Measurements from ENCODE around the gene AKR1C3. TPM values are rescaled to one million over a fixed set of nuclear protein-coding genes. Genes with fewer than 3 reads are reported as not detected.
"Not testable (repeated sequence)": the region's sequence is repeated elsewhere in the genome, so short reads cannot be mapped to it uniquely, and the experiment has no call there.

Gene AKR1C3
- total RNA-seq, 1 experiment from 2014 or later, result 24.0 TPM

DNA sequence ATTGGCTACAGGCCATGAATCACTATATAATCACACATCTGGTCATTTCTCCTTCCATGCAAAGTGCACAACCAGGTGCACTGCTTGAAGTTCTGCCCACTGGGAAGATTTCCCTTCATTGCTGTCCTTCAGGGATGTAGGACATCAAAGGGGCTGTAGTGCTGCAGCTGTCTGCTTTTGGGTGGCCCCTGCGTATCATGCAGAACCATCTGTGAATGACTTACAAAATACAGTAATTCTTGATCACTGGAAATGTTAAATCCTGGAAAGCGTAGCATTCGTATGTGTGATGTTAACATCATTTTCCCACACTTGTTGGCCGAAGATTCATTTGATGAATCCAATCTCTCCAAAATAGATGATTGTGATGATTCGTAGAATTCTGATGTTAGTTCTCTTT lies 22.4 kb downstream of the AKR1C3 start:
- intact Hi-C loops (cut with micrococcal nuclease), result no loop called here
- H3K79me2 ChIP-seq (ENCODE audit: low read length), result no peaks in the 10 kb centered on the region
- no peak for ATAC-seq
- H3K9me3 ChIP-seq (ENCODE audit: low read length), result no peaks in the 10 kb centered on the region
- TF ChIP-seq, protein P1, sequence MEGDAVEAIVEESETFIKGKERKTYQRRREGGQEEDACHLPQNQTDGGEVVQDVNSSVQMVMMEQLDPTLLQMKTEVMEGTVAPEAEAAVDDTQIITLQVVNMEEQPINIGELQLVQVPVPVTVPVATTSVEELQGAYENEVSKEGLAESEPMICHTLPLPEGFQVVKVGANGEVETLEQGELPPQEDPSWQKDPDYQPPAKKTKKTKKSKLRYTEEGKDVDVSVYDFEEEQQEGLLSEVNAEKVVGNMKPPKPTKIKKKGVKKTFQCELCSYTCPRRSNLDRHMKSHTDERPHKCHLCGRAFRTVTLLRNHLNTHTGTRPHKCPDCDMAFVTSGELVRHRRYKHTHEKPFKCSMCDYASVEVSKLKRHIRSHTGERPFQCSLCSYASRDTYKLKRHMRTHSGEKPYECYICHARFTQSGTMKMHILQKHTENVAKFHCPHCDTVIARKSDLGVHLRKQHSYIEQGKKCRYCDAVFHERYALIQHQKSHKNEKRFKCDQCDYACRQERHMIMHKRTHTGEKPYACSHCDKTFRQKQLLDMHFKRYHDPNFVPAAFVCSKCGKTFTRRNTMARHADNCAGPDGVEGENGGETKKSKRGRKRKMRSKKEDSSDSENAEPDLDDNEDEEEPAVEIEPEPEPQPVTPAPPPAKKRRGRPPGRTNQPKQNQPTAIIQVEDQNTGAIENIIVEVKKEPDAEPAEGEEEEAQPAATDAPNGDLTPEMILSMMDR (conservative IDR thresholded peaks at IDR 0.05; ENCODE audit: low read depth, low read length), result no peak
- TF ChIP-seq EZH2 (IDR thresholded peaks at IDR 0.05; ENCODE audit: low read length, unreplicated experiment), result no peak
- no peak for TF ChIP-seq EZH2phosphoT487 (IDR thresholded peaks at IDR 0.05; ENCODE audit: borderline replicate concordance, low read length)
- H3K4me3 ChIP-seq (ENCODE audit: low read length), result no peak overlapping the region
- ChIA-PET CTCF (no interaction called here), POLR2A (ENCODE audit: unreplicated experiment) (interaction anchor here (0.5 kb wide), 1 partner anchor 396 kb away, joined by 3 read pairs; no protein-coding TSS in a partner anchor)
- no peak overlapping the region for H3K9ac ChIP-seq (ENCODE audit: low read length)
- H3F3A ChIP-seq (ENCODE audit: low read length, unreplicated experiment), result no peaks in the 10 kb centered on the region
- no peaks in the 10 kb centered on the region for H3K4me1 ChIP-seq (ENCODE audit: insufficient read depth, low read length)
- no peaks in the 10 kb centered on the region for H3K27me3 ChIP-seq (ENCODE audit: low read length)
- DNase-seq, result no peak
- H4K20me1 ChIP-seq (ENCODE audit: low read length), result no peaks in the 10 kb centered on the region
- H3K36me3 ChIP-seq (ENCODE audit: low read depth, low read length), result no peaks in the 10 kb centered on the region
- no TSS peak for BruUV-seq (replicated peaks)
- H2AFZ ChIP-seq (ENCODE audit: low read length), result no peak overlapping the region
- H3K4me2 ChIP-seq (ENCODE audit: low read length), result no peak overlapping the region
- H3K9me2 ChIP-seq (replicated peaks; ENCODE audit: low read length), result no peaks in the 10 kb centered on the region
- no peak overlapping the region for H3K27ac ChIP-seq (ENCODE audit: low read length)

DNA sequence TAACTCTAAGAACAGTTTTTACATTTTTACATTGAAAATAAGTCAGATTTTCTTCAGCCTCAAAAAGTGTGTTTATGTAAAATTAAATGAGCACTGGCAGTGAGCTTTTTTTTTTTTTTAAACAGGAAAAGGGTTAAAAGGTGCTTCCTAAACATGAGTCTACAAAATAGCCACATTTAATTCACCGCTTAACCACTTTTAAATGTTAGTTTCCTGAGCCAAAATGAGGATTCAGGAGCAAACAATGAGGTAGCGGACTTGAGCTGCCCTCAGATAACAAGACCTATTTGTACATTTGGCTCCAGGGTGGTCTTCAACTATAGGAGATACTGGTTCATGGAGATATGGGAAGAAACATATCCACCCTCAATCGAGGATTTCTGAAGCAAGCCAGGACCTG lies 22.8 kb downstream of the AKR1C3 start:
- intact Hi-C loops (cut with micrococcal nuclease), result no loop called here
- TF ChIP-seq EZH2phosphoT487 (IDR thresholded peaks at IDR 0.05; ENCODE audit: borderline replicate concordance, low read length) (no peak), EZH2 (IDR thresholded peaks at IDR 0.05; ENCODE audit: low read length, unreplicated experiment) (no peak)
- TF ChIP-seq, protein P1 (conservative IDR thresholded peaks at IDR 0.05; ENCODE audit: low read depth, low read length), result no peak
- H3K9me3 ChIP-seq (ENCODE audit: low read length), result no peaks in the 10 kb centered on the region
- DNase-seq, result no peak
- CTCF ChIA-PET, result no interaction called here
- no TSS peak for BruUV-seq (replicated peaks)
- no peak for ATAC-seq
- H3K27ac ChIP-seq (ENCODE audit: low read length), result no peak overlapping the region
- no peaks in the 10 kb centered on the region for H3K27me3 ChIP-seq (ENCODE audit: low read length)
- no peak overlapping the region for H3K4me3 ChIP-seq (ENCODE audit: low read length)
- H3K36me3 ChIP-seq (ENCODE audit: low read depth, low read length), result no peaks in the 10 kb centered on the region
- no peaks in the 10 kb centered on the region for H3K79me2 ChIP-seq (ENCODE audit: low read length)
- no peak overlapping the region for H3K9ac ChIP-seq (ENCODE audit: low read length)
- no peak overlapping the region for H3K4me2 ChIP-seq (ENCODE audit: low read length)
- H3K9me2 ChIP-seq (replicated peaks; ENCODE audit: low read length), result no peaks in the 10 kb centered on the region
- H3F3A ChIP-seq (ENCODE audit: low read length, unreplicated experiment), result no peaks in the 10 kb centered on the region
- no peak overlapping the region for H2AFZ ChIP-seq (ENCODE audit: low read length)
- no peaks in the 10 kb centered on the region for H4K20me1 ChIP-seq (ENCODE audit: low read length)
- H3K4me1 ChIP-seq (ENCODE audit: insufficient read depth, low read length), result no peaks in the 10 kb centered on the region
- POLR2A ChIA-PET (ENCODE audit: unreplicated experiment), result interaction anchor here (0.5 kb wide), 1 partner anchor 395 kb away, joined by 3 read pairs; no protein-coding TSS in a partner anchor

DNA sequence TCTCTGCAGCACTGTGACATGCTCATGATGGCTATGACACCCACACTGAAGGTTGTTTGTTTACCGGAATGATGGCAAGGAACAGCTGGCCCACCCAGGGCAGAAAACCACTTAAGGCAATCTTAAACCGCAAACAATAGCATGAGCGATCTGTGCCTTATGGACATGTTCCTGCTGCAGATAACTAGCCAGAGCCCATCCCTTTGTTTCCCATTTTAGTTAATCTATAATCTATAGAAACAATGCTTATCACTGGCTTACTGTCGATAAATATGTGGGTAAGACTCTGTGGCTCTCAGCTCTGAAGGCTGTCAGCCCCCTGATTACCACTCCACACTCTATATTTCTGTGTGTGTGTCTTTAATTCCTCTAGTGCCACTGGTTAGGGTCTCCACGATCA lies 25.8 kb downstream of the AKR1C3 start:
- H3K9ac ChIP-seq (ENCODE audit: low read length); H3K79me2 ChIP-seq (ENCODE audit: low read length); H4K20me1 ChIP-seq (ENCODE audit: low read length); CTCF ChIA-PET; H3K9me2 ChIP-seq (replicated peaks; ENCODE audit: low read length); H3K4me1 ChIP-seq (ENCODE audit: insufficient read depth, low read length); BruUV-seq (replicated peaks); DNase-seq; intact Hi-C loops (cut with micrococcal nuclease); ATAC-seq; H3F3A ChIP-seq (ENCODE audit: low read length, unreplicated experiment); H3K27me3 ChIP-seq (ENCODE audit: low read length); H3K9me3 ChIP-seq (ENCODE audit: low read length); H3K36me3 ChIP-seq (ENCODE audit: low read depth, low read length); H2AFZ ChIP-seq (ENCODE audit: low read length); POLR2A ChIA-PET (ENCODE audit: unreplicated experiment); H3K4me3 ChIP-seq (ENCODE audit: low read length); H3K4me2 ChIP-seq (ENCODE audit: low read length); H3K27ac ChIP-seq (ENCODE audit: low read length): not testable (repeated sequence)
